Calu3 (cell line): ENCODE results near the gene COL18A1. TPM values are rescaled to one million over a fixed set of nuclear protein-coding genes. Genes with fewer than 3 reads are reported as not detected.

Experiments used
- BruUV-seq: library from RNA; stranded (reverse); fragments of 400-500 nt; replicated peaks from 2 replicates; lab custom pipeline; 2021; lab: Mats Ljungman, UMichigan
- CTCF ChIA-PET: fragments of 300-600 bp; sonication (Branson Sonifier 250); formaldehyde crosslinking; loops from one replicate; lab custom pipeline; 2022; ENCODE audit warnings: antibody characterized with exemption; lab: Charles Lee
- DNase-seq: peaks from one replicate; pipeline ENCODE4 v3.0.0; 2022
- H3K27ac Mint-ChIP-seq: one replicate; pipeline ENCODE4 v1.8.0; 2022; ENCODE audit warnings: mixed read lengths; ENCODE audit not compliant: unreplicated experiment
- H3K27me3 Mint-ChIP-seq: one replicate; pipeline ENCODE4 v1.8.0; 2022; ENCODE audit warnings: mixed read lengths; ENCODE audit not compliant: unreplicated experiment
- H3K36me3 Mint-ChIP-seq: one replicate; pipeline ENCODE4 v1.8.0; 2022; ENCODE audit warnings: mild to moderate bottlenecking, moderate library complexity, mixed read lengths; ENCODE audit not compliant: insufficient read depth, unreplicated experiment
- H3K4me1 Mint-ChIP-seq: one replicate; pipeline ENCODE4 v1.8.0; 2022; ENCODE audit warnings: mild to moderate bottlenecking, low read depth, mixed read lengths; ENCODE audit not compliant: unreplicated experiment
- H3K4me3 Mint-ChIP-seq: one replicate; pipeline ENCODE4 v1.8.0; 2022; ENCODE audit warnings: mild to moderate bottlenecking, low read depth, moderate library complexity, mixed read lengths; ENCODE audit not compliant: unreplicated experiment
- H3K9me3 Mint-ChIP-seq: one replicate; pipeline ENCODE4 v1.8.0; 2022; ENCODE audit warnings: low read depth, mixed read lengths; ENCODE audit not compliant: unreplicated experiment
- intact Hi-C: fragments of 100-400 bp; cut with micrococcal nuclease; formaldehyde crosslinking; loops from one replicate; pipeline ENCODE4 v1.10.0; 2022; ENCODE audit not compliant: unreplicated experiment
- total RNA-seq: library from RNA; stranded (reverse); gene quantifications from 2 replicates; pipeline ENCODE4 v1.2.3, GENCODE V29; 2022
- TF ChIP-seq, protein P1 (sequence below): fragments of 200-600 bp; IDR thresholded peaks from one replicate; pipeline ENCODE4 v1.8.0; 2022; ENCODE audit warnings: antibody characterized with exemption; ENCODE audit not compliant: unreplicated experiment

The COL18A1 gene
- total RNA-seq, 1 experiment from 2014 or later = 82.9 TPM

DNA sequence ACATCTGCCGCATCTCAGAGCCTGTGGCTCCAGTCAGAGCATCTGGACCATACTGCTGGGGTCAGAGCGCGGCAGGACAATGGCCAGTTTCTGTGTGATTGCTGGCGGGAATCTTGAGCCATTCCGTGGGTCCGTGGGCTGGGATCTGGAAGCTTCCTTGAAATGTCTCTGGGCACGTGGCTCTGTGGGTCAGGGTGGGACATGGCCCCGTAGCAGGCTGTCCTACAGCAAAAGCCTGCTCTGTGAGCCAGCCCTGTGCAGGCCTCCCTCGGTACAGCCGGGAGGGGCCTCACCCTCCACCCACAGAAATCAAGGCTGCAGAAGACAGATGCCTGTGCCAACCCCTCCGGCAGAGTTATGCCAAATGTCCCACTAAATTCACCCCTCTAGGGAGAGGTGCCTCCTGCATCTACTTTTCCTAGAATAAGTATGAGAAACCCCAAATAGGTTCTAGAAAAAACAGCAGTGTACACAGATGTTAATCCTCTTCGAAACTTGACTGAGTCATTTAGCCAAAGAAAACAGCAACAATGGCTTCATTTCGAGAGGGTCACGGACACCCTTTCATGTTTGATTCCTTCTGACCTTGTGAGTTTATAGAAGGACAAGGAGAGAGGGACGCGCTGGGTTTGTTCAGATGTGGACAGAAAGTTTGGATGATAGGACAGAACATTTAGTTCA lies 27.8 kb downstream of the COL18A1 start:
- no peak for DNase-seq
- Mint-ChIP-seq H3K4me1 (peaks cover 16% of the 10 kb centered on the region), H3K27me3 (no peaks in the 10 kb centered on the region), H3K9me3 (no peaks in the 10 kb centered on the region), H3K4me3 (no peak overlapping the region), H3K27ac (no peak overlapping the region), H3K36me3 (peaks cover 5% of the 10 kb centered on the region)
- intact Hi-C loops = no loop called here
- no TSS peak for BruUV-seq
- CTCF ChIA-PET = no interaction called here
- TF ChIP-seq, protein P1, sequence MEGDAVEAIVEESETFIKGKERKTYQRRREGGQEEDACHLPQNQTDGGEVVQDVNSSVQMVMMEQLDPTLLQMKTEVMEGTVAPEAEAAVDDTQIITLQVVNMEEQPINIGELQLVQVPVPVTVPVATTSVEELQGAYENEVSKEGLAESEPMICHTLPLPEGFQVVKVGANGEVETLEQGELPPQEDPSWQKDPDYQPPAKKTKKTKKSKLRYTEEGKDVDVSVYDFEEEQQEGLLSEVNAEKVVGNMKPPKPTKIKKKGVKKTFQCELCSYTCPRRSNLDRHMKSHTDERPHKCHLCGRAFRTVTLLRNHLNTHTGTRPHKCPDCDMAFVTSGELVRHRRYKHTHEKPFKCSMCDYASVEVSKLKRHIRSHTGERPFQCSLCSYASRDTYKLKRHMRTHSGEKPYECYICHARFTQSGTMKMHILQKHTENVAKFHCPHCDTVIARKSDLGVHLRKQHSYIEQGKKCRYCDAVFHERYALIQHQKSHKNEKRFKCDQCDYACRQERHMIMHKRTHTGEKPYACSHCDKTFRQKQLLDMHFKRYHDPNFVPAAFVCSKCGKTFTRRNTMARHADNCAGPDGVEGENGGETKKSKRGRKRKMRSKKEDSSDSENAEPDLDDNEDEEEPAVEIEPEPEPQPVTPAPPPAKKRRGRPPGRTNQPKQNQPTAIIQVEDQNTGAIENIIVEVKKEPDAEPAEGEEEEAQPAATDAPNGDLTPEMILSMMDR = no peak

DNA sequence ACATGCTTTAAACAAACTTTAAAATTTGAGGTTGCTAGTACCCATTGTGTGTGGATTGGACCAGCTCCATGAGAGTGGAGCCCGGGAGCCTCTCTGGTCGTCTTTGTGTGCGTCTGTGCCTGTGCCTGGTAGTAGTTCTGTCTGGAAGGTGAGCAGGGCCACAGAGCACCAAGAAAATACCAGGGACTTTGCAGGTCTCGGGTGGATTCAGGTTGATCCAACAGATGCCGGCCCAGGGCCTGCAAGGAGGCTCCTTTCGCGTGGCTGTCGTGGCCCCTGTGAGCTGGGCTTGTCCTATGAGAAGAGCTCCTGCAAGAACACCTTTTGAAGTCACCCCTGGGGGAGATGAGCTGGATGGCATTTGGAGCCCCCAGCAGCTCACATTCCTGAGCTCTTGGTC lies 28.3 kb downstream of the COL18A1 start:
- Mint-ChIP-seq H3K27me3 (no peaks in the 10 kb centered on the region), H3K27ac (no peak overlapping the region), H3K9me3 (no peaks in the 10 kb centered on the region), H3K4me1 (peaks cover 16% of the 10 kb centered on the region), H3K4me3 (no peak overlapping the region), H3K36me3 (peaks cover 5% of the 10 kb centered on the region)
- BruUV-seq = no TSS peak
- CTCF ChIA-PET = no interaction called here
- no peak for DNase-seq
- intact Hi-C loops = no loop called here
- TF ChIP-seq, protein P1 = no peak

DNA sequence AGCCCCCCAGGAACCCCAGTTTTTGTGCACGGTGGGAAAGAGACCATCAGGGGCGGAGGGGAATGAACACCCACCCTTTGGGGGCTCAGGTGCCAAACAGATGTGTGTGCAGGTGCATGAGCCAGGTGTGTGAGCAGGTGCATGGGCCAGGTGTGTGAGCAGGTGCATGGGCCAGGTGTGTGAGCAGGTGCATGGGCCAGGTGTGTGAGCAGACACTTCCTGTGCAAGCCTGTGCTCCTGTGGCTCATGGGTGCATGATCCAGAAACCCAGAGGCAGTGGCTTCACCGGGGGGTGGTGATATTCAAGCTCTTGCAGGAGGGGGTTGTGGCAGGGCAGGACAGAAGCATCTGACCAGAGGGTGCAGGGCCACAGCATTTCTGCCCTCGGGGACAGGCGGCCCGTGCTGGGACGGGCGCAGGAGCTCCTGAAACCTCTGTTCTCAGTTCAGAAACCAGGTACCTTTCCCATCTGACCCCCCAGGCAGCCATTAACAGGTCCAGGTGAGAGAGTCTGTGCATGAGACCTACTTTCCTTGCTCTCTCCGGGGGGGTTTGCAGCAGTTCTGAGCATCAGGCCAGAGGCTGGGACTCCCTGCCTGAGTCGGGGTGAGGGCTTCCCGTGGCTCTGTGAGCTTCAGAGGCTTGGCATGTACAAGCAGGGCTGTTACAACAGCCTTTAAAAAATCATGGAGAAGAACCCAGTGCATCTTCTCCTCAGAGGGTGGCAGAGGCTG lies 29.1 kb downstream of the COL18A1 start:
- intact Hi-C loops = no loop called here
- Mint-ChIP-seq H3K27me3 (no peaks in the 10 kb centered on the region), H3K4me1 (peaks cover 16% of the 10 kb centered on the region), H3K36me3 (peaks cover 5% of the 10 kb centered on the region), H3K9me3 (no peaks in the 10 kb centered on the region), H3K27ac (no peak overlapping the region), H3K4me3 (no peak overlapping the region)
- BruUV-seq = no TSS peak
- CTCF ChIA-PET = no interaction called here
- no peak for DNase-seq
- TF ChIP-seq, protein P1 = no peak

DNA sequence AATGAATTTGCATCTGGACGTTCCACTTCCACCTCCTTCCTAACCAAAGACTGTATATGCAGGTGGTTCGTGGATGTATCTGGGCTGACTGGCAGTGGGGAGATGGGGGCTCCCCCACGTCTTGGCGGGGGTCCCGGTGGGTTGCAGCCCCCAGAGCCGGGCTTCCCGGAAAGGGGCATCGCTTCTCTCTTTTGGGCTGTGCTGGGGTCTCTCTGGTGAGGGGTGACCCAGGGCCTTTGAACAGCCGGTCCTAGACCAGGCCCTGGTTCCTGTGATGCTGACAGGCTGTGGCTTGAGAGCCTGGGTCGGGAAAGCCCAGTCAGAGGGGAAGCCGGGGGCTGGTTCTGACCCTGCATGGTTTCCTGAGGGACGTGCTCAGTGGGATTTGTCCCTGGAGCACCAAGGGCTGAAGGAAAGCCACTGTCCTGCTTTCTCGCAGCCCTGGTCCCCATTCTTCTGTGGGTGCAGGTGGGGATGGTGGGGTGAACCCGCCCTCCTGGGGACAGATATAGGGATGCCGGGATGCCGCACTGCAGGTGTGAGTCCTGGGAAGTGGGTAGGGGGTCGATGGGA lies 29.8 kb downstream of the COL18A1 start:
- intact Hi-C loops = no loop called here
- TF ChIP-seq, protein P1 = no peak
- H3K27ac Mint-ChIP-seq = no peak overlapping the region
- CTCF ChIA-PET = interaction anchor here (0.7 kb wide), 1 partner anchor 400 kb away, joined by 7 read pairs; no protein-coding TSS in a partner anchor
- H3K27me3 Mint-ChIP-seq = no peaks in the 10 kb centered on the region
- BruUV-seq = no TSS peak
- H3K4me1 Mint-ChIP-seq = peaks cover 13% of the 10 kb centered on the region
- peaks cover 5% of the 10 kb centered on the region for H3K36me3 Mint-ChIP-seq
- no peak for DNase-seq
- H3K4me3 Mint-ChIP-seq = no peak overlapping the region
- no peaks in the 10 kb centered on the region for H3K9me3 Mint-ChIP-seq
